HCT116 (cell line): Measurements from ENCODE around the gene CFAP77.

Source experiments
- TF ChIP-seq, protein P1 (sequence below), 3 experiments: fragments of 200-600 bp in 1 of 3; sonication (generic) in 1 of 3; IDR thresholded peaks in 2 of 3; conservative IDR thresholded peaks in 1 of 3; 2 replicates each; pipeline ENCODE4 v1.5.1; 2012 to 2017; ENCODE audit warnings: low read depth in 2 of 3, low read length in 2 of 3, antibody characterized with exemption in 1 of 3, borderline replicate concordance in 1 of 3, control low read depth in 1 of 3, mild to moderate bottlenecking in 1 of 3, mixed read lengths in 1 of 3, mixed run types in 1 of 3, moderate library complexity in 1 of 3; ENCODE audit not compliant: insufficient read depth in 1 of 3
- TF ChIP-seq, protein P2 (sequence below): IDR thresholded peaks from 2 replicates; pipeline ENCODE4 v1.6.1; 2012; ENCODE audit warnings: low read depth

GRCh38 chr9:132372177-132373095 is 37.6 kb upstream of the CFAP77 start:
- TF ChIP-seq, protein P1, sequence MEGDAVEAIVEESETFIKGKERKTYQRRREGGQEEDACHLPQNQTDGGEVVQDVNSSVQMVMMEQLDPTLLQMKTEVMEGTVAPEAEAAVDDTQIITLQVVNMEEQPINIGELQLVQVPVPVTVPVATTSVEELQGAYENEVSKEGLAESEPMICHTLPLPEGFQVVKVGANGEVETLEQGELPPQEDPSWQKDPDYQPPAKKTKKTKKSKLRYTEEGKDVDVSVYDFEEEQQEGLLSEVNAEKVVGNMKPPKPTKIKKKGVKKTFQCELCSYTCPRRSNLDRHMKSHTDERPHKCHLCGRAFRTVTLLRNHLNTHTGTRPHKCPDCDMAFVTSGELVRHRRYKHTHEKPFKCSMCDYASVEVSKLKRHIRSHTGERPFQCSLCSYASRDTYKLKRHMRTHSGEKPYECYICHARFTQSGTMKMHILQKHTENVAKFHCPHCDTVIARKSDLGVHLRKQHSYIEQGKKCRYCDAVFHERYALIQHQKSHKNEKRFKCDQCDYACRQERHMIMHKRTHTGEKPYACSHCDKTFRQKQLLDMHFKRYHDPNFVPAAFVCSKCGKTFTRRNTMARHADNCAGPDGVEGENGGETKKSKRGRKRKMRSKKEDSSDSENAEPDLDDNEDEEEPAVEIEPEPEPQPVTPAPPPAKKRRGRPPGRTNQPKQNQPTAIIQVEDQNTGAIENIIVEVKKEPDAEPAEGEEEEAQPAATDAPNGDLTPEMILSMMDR (IDR thresholded peaks at IDR 0.05 in 2 of 3, conservative IDR thresholded peaks at IDR 0.05 in 1 of 3; ENCODE audit: borderline replicate concordance in 1 of 3, insufficient read depth in 1 of 3, low read depth in 2 of 3, low read length in 2 of 3), result no peak
- TF ChIP-seq, protein P2, sequence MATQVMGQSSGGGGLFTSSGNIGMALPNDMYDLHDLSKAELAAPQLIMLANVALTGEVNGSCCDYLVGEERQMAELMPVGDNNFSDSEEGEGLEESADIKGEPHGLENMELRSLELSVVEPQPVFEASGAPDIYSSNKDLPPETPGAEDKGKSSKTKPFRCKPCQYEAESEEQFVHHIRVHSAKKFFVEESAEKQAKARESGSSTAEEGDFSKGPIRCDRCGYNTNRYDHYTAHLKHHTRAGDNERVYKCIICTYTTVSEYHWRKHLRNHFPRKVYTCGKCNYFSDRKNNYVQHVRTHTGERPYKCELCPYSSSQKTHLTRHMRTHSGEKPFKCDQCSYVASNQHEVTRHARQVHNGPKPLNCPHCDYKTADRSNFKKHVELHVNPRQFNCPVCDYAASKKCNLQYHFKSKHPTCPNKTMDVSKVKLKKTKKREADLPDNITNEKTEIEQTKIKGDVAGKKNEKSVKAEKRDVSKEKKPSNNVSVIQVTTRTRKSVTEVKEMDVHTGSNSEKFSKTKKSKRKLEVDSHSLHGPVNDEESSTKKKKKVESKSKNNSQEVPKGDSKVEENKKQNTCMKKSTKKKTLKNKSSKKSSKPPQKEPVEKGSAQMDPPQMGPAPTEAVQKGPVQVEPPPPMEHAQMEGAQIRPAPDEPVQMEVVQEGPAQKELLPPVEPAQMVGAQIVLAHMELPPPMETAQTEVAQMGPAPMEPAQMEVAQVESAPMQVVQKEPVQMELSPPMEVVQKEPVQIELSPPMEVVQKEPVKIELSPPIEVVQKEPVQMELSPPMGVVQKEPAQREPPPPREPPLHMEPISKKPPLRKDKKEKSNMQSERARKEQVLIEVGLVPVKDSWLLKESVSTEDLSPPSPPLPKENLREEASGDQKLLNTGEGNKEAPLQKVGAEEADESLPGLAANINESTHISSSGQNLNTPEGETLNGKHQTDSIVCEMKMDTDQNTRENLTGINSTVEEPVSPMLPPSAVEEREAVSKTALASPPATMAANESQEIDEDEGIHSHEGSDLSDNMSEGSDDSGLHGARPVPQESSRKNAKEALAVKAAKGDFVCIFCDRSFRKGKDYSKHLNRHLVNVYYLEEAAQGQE, result no peak
